Omental fat pad (tissue), 4 donors: ENCODE results near the gene RNLS. TPM values are rescaled to one million over a fixed set of nuclear protein-coding genes. Genes with fewer than 3 reads are reported as not detected.

Experiments used
- ATAC-seq: fragments of 150-250 bp; one replicate; pipeline ENCODE4 v1.9.1; 2016; ENCODE audit warnings: mild to moderate bottlenecking, moderate library complexity; ENCODE audit not compliant: low FRiP score
- DNase-seq: peaks from one replicate; pipeline ENCODE4 v3.0.0-alpha.2; 2019; ENCODE audit warnings: low spot score
- total RNA-seq, 4 donors: library from RNA; depleted of rRNA; stranded (reverse); fragments of >200 nt; gene quantifications; one replicate each; pipeline ENCODE4 v1.1.0, GENCODE V29; 2016
- TF ChIP-seq, protein P1 (sequence below), 3 donors: fragments of 450-650 bp; IDR thresholded peaks; one replicate each; pipeline ENCODE4 v1.5.1; 2016 to 2017; ENCODE audit warnings: antibody characterized with exemption in 3 of 3, mild to moderate bottlenecking in 3 of 3, moderate library complexity in 2 of 3

RNLS gene
- total RNA-seq, 4 donors from 2014 or later: 13.3 to 24.7 (median 18.3) TPM

DNA sequence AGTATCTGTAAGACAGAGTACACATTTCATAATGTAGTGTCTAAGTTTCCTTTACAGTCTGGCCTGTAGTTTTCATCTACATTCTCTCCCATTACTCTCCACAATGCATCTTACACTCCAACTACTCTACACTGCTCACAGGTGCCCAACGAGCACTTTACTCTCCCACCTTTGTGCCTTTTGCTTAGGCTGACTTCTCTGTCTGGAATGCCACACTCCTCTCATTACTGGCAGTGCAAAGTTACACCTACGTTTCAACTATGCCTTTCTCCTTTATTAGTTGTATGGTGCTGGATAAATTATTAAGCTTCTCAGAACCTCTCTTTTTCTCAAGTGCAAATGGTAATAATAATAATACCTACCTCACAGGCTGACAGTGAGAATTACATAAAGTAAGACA, 70.5 kb downstream of the RNLS start:
- DNase-seq: no peak
- no peak for ATAC-seq
- TF ChIP-seq, protein P1, sequence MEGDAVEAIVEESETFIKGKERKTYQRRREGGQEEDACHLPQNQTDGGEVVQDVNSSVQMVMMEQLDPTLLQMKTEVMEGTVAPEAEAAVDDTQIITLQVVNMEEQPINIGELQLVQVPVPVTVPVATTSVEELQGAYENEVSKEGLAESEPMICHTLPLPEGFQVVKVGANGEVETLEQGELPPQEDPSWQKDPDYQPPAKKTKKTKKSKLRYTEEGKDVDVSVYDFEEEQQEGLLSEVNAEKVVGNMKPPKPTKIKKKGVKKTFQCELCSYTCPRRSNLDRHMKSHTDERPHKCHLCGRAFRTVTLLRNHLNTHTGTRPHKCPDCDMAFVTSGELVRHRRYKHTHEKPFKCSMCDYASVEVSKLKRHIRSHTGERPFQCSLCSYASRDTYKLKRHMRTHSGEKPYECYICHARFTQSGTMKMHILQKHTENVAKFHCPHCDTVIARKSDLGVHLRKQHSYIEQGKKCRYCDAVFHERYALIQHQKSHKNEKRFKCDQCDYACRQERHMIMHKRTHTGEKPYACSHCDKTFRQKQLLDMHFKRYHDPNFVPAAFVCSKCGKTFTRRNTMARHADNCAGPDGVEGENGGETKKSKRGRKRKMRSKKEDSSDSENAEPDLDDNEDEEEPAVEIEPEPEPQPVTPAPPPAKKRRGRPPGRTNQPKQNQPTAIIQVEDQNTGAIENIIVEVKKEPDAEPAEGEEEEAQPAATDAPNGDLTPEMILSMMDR (IDR thresholded peaks at IDR 0.05): no peak

DNA sequence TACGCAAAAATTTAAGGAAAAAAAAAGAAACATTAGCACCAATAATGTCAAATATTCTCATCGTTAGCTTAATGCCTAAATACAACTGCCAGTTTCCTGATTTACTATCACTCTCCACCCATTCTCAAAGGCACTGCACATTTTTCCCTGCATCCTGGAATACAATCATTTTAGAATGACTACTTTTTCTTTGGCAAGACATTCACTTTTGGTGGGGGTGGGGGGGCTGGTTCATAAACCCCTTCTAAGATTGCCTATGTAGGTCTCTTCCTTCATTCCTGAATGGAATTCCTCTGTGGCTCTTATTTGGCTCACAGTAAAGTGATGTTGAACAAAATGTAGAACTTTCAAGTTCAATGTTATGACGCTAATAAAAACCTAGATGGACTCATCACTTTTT, 74.3 kb downstream of the RNLS start:
- ATAC-seq (no peak), DNase-seq (no peak)
- TF ChIP-seq, protein P1 (IDR thresholded peaks at IDR 0.05): no peak

DNA sequence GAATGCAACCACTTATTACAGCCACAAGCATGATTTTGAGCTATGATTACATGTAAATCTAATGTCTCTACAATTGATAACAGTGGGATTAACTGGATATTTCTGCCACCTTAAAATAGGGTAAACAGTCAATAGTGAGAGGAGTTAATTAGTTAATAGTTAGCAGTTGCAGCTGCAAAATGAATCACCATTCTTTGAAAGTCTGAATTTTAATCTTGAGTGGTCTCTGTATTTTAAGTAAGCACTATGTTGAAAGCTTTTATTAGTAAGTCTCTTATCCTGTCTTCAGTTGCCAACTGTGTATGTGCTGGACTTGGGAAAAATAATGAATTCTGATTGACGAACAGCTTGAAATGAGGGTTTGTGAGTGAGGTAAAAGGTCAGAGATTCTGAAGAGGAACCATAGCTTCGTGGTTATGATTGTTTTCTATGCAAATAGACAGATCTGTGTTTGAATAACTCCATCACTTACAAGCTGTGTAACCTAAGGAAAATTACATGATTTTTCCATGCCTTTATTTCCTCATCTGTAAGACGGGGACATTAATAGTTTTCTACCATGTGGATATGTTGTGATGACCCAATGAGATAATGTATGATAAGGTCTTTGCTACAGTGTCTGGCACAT, 75.2 kb downstream of the RNLS start:
- ATAC-seq (no peak), DNase-seq (no peak)
- TF ChIP-seq, protein P1 (IDR thresholded peaks at IDR 0.05): no peak

DNA sequence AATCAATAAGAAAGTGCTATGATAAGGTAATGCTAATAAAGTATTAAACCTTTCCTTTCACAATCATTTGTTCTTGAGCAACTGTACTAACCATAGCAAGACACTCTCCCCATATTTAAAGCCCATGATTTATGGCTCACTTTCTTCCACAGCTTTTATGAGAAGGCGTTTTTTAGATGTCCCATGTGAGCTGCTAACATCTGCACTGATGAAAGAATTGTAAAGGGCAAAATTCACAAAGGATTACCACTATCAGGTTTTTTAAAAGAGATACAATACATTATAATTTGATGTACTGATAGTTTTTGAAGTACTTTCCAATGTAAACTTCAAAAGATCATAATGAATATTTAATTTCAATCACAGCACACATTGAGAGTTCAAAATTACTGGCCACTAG, 75.7 kb downstream of the RNLS start:
- TF ChIP-seq, protein P1 (IDR thresholded peaks at IDR 0.05): no peak
- ATAC-seq: no peak
- no peak for DNase-seq

DNA sequence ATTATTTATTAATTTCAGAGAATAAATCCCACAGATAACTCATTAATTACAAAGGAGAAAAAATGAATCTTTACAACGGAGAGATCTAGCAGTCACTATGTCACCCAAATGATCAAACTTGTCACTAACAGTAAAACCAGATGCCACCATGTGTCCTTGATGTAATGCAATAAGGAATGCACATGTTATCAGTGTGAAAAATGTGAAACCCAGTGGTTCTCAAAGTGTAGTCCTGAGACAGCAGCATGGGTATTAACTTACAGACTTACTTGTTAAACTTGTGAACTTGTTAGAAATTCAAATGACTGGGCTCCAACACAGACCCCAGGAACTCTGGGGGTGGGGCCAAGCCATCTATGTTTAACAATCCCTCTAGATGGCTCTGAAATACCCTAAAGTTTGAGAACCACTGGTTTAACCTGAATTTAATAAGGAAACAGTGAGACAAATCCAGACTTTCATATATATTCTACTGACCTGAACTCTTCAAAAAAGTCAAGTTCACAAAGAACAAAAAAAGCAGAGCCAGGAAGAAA, 77.4 kb downstream of the RNLS start:
- TF ChIP-seq, protein P1 (IDR thresholded peaks at IDR 0.05): no peak
- no peak for DNase-seq
- ATAC-seq: no peak

DNA sequence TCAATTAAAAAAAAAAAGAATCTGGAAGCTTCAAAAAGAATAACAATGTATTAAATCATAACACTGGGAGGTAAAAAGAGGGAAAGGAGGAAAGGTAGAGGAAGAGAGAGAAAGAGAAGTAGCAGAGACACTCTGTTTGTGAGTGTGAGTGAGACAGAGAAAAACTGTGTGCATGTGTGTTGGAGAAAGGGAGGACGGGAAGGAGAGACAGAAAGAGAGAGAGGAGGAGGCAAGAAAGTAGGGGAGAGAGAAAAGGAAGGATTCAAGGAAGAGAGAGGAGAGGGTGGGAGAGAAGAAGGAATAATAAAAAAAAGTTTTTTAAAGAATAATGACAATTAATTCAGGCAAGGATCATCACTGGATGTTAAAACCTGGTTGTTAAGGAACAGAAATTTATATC, 77.9 kb downstream of the RNLS start:
- DNase-seq (no peak), ATAC-seq (no peak)
- TF ChIP-seq, protein P1 (IDR thresholded peaks at IDR 0.05): no peak

DNA sequence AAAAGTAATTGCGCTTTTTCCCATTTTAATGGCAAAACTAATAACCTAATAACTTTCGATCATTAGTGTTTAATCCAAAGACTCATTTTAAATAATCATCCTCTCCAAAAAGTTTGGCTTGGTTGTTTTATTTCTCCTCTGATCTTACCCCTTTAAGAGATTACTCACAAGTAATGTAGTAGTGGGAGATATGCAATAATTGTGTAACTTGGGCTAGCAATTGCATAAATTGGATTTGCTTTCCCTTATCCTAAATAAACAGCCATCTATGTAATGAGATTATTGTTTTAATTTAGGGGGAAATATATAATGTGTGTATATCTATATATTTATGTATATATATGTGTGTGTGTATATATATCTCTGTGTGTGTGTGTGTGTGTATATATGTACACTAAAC, 82.5 kb downstream of the RNLS start:
- no peak for DNase-seq
- TF ChIP-seq, protein P1 (IDR thresholded peaks at IDR 0.05): no peak
- no peak for ATAC-seq
